Uterus (tissue), 2 donors: ENCODE data around the gene GIGYF2.

Experiments used
- POLR2A ChIP-seq, 2 donors: fragments of 450-650 bp; IDR thresholded peaks; one replicate each; pipeline ENCODE4 v1.6.1; 2016; ENCODE audit warnings: antibody characterized with exemption in 2 of 2, mild to moderate bottlenecking in 1 of 2, moderate library complexity in 1 of 2
- TF ChIP-seq, protein P1 (sequence below), 4 experiments: fragments of 200-600 bp in 2 of 4; fragments of 450-650 bp in 2 of 4; sonication (generic) in 2 of 4; IDR thresholded peaks; one replicate each; pipeline ENCODE4 v1.5.1; 2016 to 2019; ENCODE audit warnings: antibody characterized with exemption in 4 of 4, mild to moderate bottlenecking in 2 of 4, moderate library complexity in 1 of 4

DNA sequence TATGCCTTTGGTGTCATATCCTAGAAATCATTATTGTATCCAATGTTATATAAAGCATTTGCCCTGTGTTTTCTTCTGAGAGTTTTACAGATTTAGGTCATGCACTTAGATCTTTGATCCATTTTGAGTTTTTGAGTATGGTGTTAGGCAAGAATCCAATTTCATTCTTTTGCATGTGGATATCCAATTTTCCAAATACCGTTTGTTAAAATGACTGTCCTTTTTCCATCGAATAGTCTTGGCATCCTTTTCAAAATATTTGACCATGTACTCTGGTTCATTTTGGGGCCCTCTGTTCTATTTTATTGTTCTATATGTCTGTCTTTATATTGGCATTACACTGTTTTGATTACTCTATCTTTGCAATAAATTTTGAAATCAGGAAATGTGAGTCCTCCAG lies 103.0 kb downstream of the GIGYF2 start:
- TF ChIP-seq, protein P1, sequence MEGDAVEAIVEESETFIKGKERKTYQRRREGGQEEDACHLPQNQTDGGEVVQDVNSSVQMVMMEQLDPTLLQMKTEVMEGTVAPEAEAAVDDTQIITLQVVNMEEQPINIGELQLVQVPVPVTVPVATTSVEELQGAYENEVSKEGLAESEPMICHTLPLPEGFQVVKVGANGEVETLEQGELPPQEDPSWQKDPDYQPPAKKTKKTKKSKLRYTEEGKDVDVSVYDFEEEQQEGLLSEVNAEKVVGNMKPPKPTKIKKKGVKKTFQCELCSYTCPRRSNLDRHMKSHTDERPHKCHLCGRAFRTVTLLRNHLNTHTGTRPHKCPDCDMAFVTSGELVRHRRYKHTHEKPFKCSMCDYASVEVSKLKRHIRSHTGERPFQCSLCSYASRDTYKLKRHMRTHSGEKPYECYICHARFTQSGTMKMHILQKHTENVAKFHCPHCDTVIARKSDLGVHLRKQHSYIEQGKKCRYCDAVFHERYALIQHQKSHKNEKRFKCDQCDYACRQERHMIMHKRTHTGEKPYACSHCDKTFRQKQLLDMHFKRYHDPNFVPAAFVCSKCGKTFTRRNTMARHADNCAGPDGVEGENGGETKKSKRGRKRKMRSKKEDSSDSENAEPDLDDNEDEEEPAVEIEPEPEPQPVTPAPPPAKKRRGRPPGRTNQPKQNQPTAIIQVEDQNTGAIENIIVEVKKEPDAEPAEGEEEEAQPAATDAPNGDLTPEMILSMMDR (IDR thresholded peaks at IDR 0.05) = no peak
- no peak for TF ChIP-seq POLR2A (IDR thresholded peaks at IDR 0.05)
